Lower leg skin (tissue), 4 donors: ENCODE data around the gene ARHGAP45. TPM values are rescaled to one million over a fixed set of nuclear protein-coding genes. Genes with fewer than 3 reads are reported as not detected.

ENCODE experiments used
- DNase-seq, 2 donors: peaks; one replicate each; pipeline ENCODE4 v3.0.0-alpha.2; 2019; ENCODE audit warnings: low spot score in 2 of 2
- H3K4me3 ChIP-seq: fragments of 200-600 bp; sonication (generic); 2 replicates; pipeline ENCODE4 v1.5.1; 2017; ENCODE audit warnings: mild to moderate bottlenecking, low read depth; ENCODE audit not compliant: poor library complexity, severe bottlenecking
- POLR2A ChIP-seq, 2 donors: fragments of 450-650 bp; IDR thresholded peaks; one replicate each; pipeline ENCODE4 v1.6.1; 2016 to 2017; ENCODE audit warnings: antibody characterized with exemption in 2 of 2, mild to moderate bottlenecking in 1 of 2, moderate library complexity in 1 of 2
- WGBS, 2 donors: methylation state at CpG; one replicate each; pipeline ENCODE4 v1.1.5; 2018; 5-methylcytosine and 5-hydroxymethylcytosine counted together
- intact Hi-C: fragments of 100-400 bp; cut with DNase I; formaldehyde crosslinking; loops from one replicate; pipeline ENCODE4 v1.15.0; 2023; ENCODE audit warnings: low total_unique reads
- total RNA-seq, 4 donors: library from RNA; depleted of rRNA; stranded (reverse); fragments of >200 nt; gene quantifications; one replicate each; pipeline ENCODE4 v1.1.0, GENCODE V29; 2016
- TF ChIP-seq, protein P1 (sequence below), 3 donors: fragments of 450-650 bp; IDR thresholded peaks; one replicate each; pipeline ENCODE4 v1.5.1; 2016; ENCODE audit warnings: antibody characterized with exemption in 3 of 3, mild to moderate bottlenecking in 3 of 3, moderate library complexity in 2 of 3

Gene ARHGAP45
- total RNA-seq, 4 donors from 2014 or later: 12.4 to 36.0 (median 14.4) TPM

DNA sequence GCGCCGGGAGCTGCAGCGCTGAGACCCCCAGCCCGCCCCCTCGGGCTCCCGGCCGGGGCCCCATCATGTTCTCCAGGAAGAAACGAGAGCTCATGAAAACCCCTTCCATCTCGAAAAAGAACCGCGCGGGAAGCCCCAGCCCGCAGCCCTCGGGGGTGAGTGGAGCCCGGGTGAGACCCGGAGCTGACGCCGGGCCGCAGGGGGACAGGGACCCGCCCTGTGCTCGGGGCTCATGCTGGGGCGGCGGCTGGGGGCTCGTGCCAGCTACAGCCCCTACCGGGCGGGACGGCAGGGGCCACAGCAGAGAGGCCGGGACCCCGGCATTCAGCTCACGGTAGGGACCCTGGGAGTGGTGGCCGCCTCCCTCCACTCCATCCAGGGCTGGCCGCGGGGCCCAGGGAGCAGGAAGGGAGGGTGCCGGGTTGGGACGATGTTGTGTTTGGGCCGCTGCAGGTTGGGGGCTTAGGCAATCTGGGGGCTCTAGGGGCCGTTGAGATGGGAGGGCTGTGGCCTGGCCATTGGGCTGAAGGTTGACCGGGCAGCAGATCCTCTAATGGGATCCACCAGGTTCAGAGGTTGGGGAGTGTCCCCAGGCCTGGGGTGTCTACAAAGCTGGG is 482 bp downstream of the ARHGAP45 start:
- intact Hi-C loops: no loop called here
- 7% methylated on average over 17 to 30 of the region's 38 CpGs for WGBS, 2 donors
- H3K4me3 ChIP-seq: peak overlapping the region; percentile 8
- no peak for DNase-seq
- TF ChIP-seq POLR2A (IDR thresholded peaks at IDR 0.05): no peak
- TF ChIP-seq, protein P1, sequence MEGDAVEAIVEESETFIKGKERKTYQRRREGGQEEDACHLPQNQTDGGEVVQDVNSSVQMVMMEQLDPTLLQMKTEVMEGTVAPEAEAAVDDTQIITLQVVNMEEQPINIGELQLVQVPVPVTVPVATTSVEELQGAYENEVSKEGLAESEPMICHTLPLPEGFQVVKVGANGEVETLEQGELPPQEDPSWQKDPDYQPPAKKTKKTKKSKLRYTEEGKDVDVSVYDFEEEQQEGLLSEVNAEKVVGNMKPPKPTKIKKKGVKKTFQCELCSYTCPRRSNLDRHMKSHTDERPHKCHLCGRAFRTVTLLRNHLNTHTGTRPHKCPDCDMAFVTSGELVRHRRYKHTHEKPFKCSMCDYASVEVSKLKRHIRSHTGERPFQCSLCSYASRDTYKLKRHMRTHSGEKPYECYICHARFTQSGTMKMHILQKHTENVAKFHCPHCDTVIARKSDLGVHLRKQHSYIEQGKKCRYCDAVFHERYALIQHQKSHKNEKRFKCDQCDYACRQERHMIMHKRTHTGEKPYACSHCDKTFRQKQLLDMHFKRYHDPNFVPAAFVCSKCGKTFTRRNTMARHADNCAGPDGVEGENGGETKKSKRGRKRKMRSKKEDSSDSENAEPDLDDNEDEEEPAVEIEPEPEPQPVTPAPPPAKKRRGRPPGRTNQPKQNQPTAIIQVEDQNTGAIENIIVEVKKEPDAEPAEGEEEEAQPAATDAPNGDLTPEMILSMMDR (IDR thresholded peaks at IDR 0.05): no peak

DNA sequence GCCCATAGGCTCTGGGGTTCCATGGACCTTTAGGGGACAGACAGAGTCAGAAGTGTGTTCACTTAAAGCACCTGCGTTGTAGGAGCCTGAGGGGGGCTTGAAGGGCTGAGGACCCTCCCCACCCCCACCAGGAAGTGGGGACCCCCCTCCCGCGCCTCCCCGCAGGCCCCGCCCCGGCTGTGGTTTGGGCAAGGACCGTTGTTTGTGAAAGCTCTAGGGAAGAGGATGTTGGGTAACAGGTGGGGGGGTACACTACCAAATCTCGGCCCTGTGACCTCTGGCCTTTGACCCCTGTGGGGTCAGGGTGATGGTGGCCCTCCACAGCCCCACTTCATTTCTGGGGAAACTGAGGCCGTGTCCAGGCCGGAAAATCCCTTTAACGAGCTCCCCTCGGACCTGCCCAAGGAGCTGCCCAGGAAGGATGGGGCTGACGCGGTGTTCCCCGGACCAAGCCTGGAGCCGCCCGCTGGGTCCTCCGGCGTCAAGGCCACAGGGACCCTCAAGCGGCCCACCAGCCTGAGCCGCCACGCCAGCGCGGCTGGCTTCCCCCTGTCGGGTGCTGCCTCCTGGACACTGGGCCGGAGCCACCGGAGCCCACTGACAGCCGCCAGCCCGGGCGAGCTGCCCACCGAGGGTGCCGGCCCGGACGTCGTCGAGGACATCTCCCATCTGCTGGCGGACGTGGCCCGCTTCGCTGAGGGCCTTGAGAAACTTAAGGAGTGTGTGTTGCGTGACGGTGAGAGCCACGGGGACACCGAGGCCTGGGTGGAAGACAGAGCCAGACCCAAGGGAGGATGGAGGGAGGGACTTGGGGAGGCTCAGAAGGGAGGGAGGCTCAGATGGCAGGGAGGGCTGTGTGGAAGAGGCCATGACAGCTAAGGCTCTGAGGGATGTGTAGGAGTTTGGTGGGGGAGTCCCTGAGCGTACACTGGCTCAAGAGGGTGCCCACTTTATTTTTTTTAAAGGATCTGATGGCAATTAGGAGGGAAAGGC is 1.3 kb downstream of the ARHGAP45 start:
- WGBS, 2 donors: 62 to 67% methylated on average over 30 to 33 of the region's 45 CpGs
- TF ChIP-seq POLR2A (IDR thresholded peaks at IDR 0.05): no peak
- intact Hi-C loops: no loop called here
- no peak for DNase-seq
- no peak overlapping the region for H3K4me3 ChIP-seq

DNA sequence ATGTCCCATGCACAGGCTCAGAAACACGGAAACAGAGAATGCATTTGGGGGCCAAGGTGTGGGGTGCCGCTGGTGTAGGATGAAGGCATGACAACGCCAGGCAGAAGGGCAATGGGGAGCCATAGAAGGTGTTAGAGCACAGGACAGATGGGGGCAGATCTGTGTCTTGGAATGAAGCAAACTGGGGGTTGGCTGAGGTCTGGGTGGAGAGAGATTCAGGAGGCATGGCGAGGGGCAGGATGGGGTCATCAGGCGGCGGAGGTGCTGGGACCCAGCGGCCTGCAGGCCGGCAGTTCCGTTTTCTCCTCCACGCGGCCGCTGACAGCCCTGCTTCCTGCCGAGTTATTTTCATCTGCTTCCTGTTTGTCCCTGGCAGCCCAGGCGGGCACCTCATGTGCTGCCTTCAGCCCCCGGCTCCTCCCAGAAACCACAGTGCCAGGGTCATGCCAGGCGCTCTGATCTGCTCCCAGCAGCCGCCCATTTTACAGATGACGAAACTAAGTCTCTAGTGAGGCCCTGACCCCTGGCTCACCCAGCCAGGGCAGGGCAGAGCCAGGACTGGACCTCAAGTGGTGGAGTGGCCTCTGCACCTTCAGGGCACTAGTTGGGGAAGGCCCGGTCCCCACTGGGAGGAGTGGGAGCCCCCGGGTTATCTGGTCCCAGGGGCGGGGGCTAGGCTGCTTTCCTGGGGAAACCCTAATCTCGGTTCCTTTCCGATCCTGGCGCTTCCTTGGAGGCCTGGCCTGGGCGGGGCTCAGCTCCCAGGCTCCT is 2.2 kb downstream of the ARHGAP45 start:
- WGBS, 2 donors: 34 to 38% methylated on average over 19 to 25 of the region's 25 CpGs
- H3K4me3 ChIP-seq: no peak overlapping the region
- peak; percentile 64 to 93 for DNase-seq

GRCh38 chr19:1070576-1070930 is 3.6 kb downstream of the ARHGAP45 start:
- TF ChIP-seq, protein P1 (IDR thresholded peaks at IDR 0.05): no peak
- no peak for TF ChIP-seq POLR2A (IDR thresholded peaks at IDR 0.05)
- DNase-seq: no peak
- no peak overlapping the region for H3K4me3 ChIP-seq
- intact Hi-C loops: no loop called here
- 26 to 31% methylated on average over 20 to 21 of the region's 21 CpGs for WGBS, 2 donors

More for the DNA sequence above, 2.2 kb downstream of the ARHGAP45 start:
- TF ChIP-seq POLR2A (IDR thresholded peaks at IDR 0.05): no peak
- TF ChIP-seq, protein P1 (IDR thresholded peaks at IDR 0.05): no peak
- intact Hi-C loops: no loop called here

DNA sequence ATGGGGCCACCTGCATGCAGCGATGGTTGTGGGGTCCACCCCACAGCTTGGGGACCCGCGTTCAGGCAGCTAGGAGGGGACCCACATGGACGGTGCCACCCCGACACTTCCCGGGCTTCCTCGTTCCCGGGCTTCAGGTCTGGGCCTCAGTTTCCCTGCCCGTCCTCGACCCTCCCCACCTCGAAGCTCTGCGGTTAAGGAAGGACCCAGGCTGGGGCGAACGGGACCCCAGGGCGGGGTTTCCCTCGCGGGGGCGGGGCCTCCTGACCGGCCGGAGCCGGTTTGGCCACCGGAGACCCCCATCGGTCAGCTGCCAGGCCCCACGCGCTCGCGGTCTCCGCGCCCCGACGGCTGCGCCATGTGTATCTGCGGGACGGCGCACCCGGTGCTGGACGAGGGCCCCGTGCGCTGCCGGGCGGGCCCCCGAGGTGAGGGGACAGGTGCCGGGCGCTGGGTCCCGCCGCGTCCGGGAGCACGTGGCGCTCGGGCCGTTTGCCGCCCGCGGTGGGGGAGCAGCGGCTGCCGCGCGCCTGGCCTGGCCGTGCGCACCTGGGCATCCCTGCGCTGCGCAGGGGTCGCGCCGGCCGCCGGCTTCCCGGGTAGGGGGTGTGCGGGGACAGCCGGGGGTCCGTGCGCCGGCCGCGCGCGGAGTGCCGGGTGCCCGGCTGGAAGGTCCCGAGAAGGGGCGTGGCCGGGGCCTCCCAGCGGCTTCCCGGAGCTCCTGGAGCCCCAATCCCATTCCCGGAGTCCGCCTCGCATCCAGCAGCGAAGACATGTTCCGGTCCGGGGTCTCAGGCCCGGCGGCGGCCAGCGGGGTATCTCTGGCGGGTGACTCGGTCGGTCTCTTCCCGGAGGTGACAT is 4.2 kb downstream of the ARHGAP45 start:
- 15 to 23% methylated on average over 25 to 47 of the region's 99 CpGs for WGBS, 2 donors
- intact Hi-C loops: no loop called here
- H3K4me3 ChIP-seq: no peak overlapping the region
- DNase-seq: no peak
- TF ChIP-seq, protein P1 (IDR thresholded peaks at IDR 0.05): no peak
- TF ChIP-seq POLR2A (IDR thresholded peaks at IDR 0.05): no peak
